ENCODE data around the gene ACAD9. TPM values are rescaled to one million over a fixed set of nuclear protein-coding genes. Genes with fewer than 3 reads are reported as not detected.
A peak's percentile ranks its signal among the peaks of the same experiment; 100 is the strongest.
"Not testable (repeated sequence)": the region's sequence is repeated elsewhere in the genome, so short reads cannot be mapped to it uniquely, and the experiment has no call there.

The ACAD9 gene
- 34.7 TPM for total RNA-seq

GRCh38 chr3:128879125-128879969 lies at the start of gene ACAD9:
Gene ACAD9 (plus strand): TSS chr3:128879620. CDS start chr3:128879692, 72 bp downstream.
- peak; percentile 98 for ATAC-seq

GRCh38 chr3:128829925-128830625 lies 49.3 kb upstream of the ACAD9 start:
- not testable (repeated sequence) for ATAC-seq

GRCh38 chr3:128830762-128831161 lies 48.7 kb upstream of the ACAD9 start:
- ATAC-seq, result not testable (repeated sequence)

GRCh38 chr3:128832979-128833378 lies 46.4 kb upstream of the ACAD9 start:
- ATAC-seq, result not testable (repeated sequence)

- no peak for ATAC-seq
Observed at GRCh38 chr3:128835096-128835495, 44.3 kb upstream of the ACAD9 start.

- no peak for ATAC-seq
Observed at GRCh38 chr3:128841926-128842920, 37.2 kb upstream of the ACAD9 start.

GRCh38 chr3:128844502-128844901 lies 34.9 kb upstream of the ACAD9 start:
- no peak for ATAC-seq

- no peak for ATAC-seq
Observed at GRCh38 chr3:128845119-128845777, 34.2 kb upstream of the ACAD9 start.

GRCh38 chr3:128845778-128846485 lies 33.5 kb upstream of the ACAD9 start:
- peak; percentile 76 for ATAC-seq

GRCh38 chr3:128846486-128846891 lies 32.9 kb upstream of the ACAD9 start:
- ATAC-seq, result peak; percentile 11

- ATAC-seq, result no peak
Observed at GRCh38 chr3:128847666-128848370, 31.6 kb upstream of the ACAD9 start.

GRCh38 chr3:128848936-128849335 lies 30.5 kb upstream of the ACAD9 start:
- ATAC-seq, result no peak

- no peak for ATAC-seq
Observed at GRCh38 chr3:128849911-128850455, 29.4 kb upstream of the ACAD9 start.

- ATAC-seq, result no peak
Observed at GRCh38 chr3:128850544-128850943, 28.9 kb upstream of the ACAD9 start.

- no peak for ATAC-seq
Observed at GRCh38 chr3:128851601-128852000, 27.8 kb upstream of the ACAD9 start.

GRCh38 chr3:128853826-128854225 lies 25.6 kb upstream of the ACAD9 start:
- no peak for ATAC-seq

GRCh38 chr3:128854475-128854874 lies 24.9 kb upstream of the ACAD9 start:
- no peak for ATAC-seq

GRCh38 chr3:128855569-128855968 lies 23.9 kb upstream of the ACAD9 start:
- peak; percentile 48 for ATAC-seq

GRCh38 chr3:128858167-128858566 lies 21.3 kb upstream of the ACAD9 start:
- no peak for ATAC-seq

- no peak for ATAC-seq
Observed at GRCh38 chr3:128859630-128860029, 19.8 kb upstream of the ACAD9 start.
